Endothelial cell of umbilical vein (primary cell): Measurements from ENCODE around the gene RASA1. TPM values are rescaled to one million over a fixed set of nuclear protein-coding genes. Genes with fewer than 3 reads are reported as not detected.

Experiments
- BruUV-seq: library from RNA; stranded (reverse); fragments of 400-500 nt; replicated peaks from 2 replicates; lab custom pipeline; 2021; lab: Mats Ljungman, UMichigan
- CTCF ChIA-PET: fragments of 300-600, 350-600 bp; sonication (Branson Sonifier 250); formaldehyde crosslinking; loops from one replicate; lab custom pipeline; 2021; ENCODE audit warnings: antibody characterized with exemption, inconsistent platforms; lab: Charles Lee
- POLR2A ChIA-PET: fragments of 300-600, 350-600 bp; sonication (Branson Sonifier 250); formaldehyde crosslinking; loops from one replicate; lab custom pipeline; 2021; ENCODE audit warnings: antibody characterized with exemption, inconsistent platforms; lab: Charles Lee
- DNase-seq: peaks from one replicate; pipeline ENCODE4 v3.0.0-alpha.2; 2011; ENCODE audit warnings: low read depth, low spot score
- FAIRE-seq: peaks from 2 replicates; lab custom pipeline; 2011; peaks lifted over from hg19 to GRCh38; lab: Jason Lieb, UNC
- H2AFZ ChIP-seq: 2 replicates; pipeline ENCODE4 v1.6.0; 2012; ENCODE audit warnings: low read depth, low read length, control low read depth, inconsistent platforms
- H3K27ac ChIP-seq: 2 replicates; pipeline ENCODE4 v1.5.1; 2011; ENCODE audit warnings: low read depth, mild to moderate bottlenecking, control low read depth, low read length, moderate library complexity; ENCODE audit not compliant: insufficient read depth
- H3K27me3 ChIP-seq, 2 experiments: 2 replicates each; pipeline versions ENCODE4 v1.6.0 to v1.6.1; 2011; ENCODE audit warnings: low read length in 2 of 2, mixed read lengths in 1 of 2; ENCODE audit not compliant: control insufficient read depth in 2 of 2, insufficient read depth in 2 of 2
- H3K36me3 ChIP-seq, 2 experiments: 2 replicates in 1 of 2; 3 replicates in 1 of 2; pipeline ENCODE4 v1.5.1; 2011; ENCODE audit warnings: low read length in 2 of 2, mild to moderate bottlenecking in 1 of 2, moderate library complexity in 1 of 2; ENCODE audit not compliant: control insufficient read depth in 2 of 2, insufficient read depth in 2 of 2; ENCODE audit errors: extremely low read depth in 1 of 2
- H3K4me1 ChIP-seq: 3 replicates; pipeline ENCODE4 v1.5.1; 2011; ENCODE audit warnings: mild to moderate bottlenecking, low read length; ENCODE audit not compliant: control insufficient read depth, insufficient read depth; ENCODE audit errors: extremely low read depth
- H3K4me2 ChIP-seq: 2 replicates; pipeline ENCODE4 v1.6.1; 2011; ENCODE audit warnings: low read length, control low read depth, mixed read lengths; ENCODE audit not compliant: insufficient read depth
- H3K4me3 ChIP-seq, 3 experiments: fragments of 200-600 bp in 1 of 3; sonication (generic), shearing (Covaris generic) in 1 of 3; replicated peaks in 1 of 3; 2 replicates each; pipeline ENCODE4 v1.5.1; 2011 to 2016; ENCODE audit warnings: control low read depth in 3 of 3, low read length in 3 of 3, mild to moderate bottlenecking in 2 of 3, inconsistent platforms in 1 of 3, low read depth in 1 of 3, moderate library complexity in 1 of 3; ENCODE audit not compliant: insufficient read depth in 1 of 3
- H3K79me2 ChIP-seq: 2 replicates; pipeline ENCODE4 v1.6.0; 2012; ENCODE audit warnings: low read length, inconsistent platforms; ENCODE audit not compliant: control insufficient read depth, insufficient read depth
- H3K9ac ChIP-seq: replicated peaks from 2 replicates; pipeline ENCODE3; 2011; ENCODE audit warnings: low read length, control low read depth; ENCODE audit not compliant: insufficient read depth; ENCODE audit errors: extremely low read depth
- H3K9me1 ChIP-seq: replicated peaks from 3 replicates; pipeline ENCODE4 v1.6.0; 2011; ENCODE audit warnings: mild to moderate bottlenecking, low read length; ENCODE audit not compliant: control insufficient read depth, insufficient read depth; ENCODE audit errors: extremely low read depth
- H3K9me3 ChIP-seq: replicated peaks from 2 replicates; pipeline ENCODE4 v1.5.1; 2012; ENCODE audit warnings: low read length, inconsistent platforms; ENCODE audit not compliant: control insufficient read depth, insufficient read depth
- H4K20me1 ChIP-seq: replicated peaks from 2 replicates; pipeline ENCODE3; 2011; ENCODE audit warnings: mild to moderate bottlenecking, low read length; ENCODE audit not compliant: control insufficient read depth, insufficient read depth; ENCODE audit errors: extremely low read depth
- EZH2 ChIP-seq: IDR thresholded peaks from 2 replicates; pipeline ENCODE4 v1.6.1; 2012; ENCODE audit warnings: borderline replicate concordance, low read depth, mild to moderate bottlenecking, moderate library complexity, low read length, inconsistent platforms; ENCODE audit not compliant: severe bottlenecking
- FOS ChIP-seq: IDR thresholded peaks from 2 replicates; pipeline ENCODE4 v1.6.1; 2011; ENCODE audit warnings: mild to moderate bottlenecking, low read length, moderate library complexity, borderline replicate concordance; ENCODE audit not compliant: insufficient read depth
- GATA2 ChIP-seq: IDR thresholded peaks from 2 replicates; pipeline ENCODE4 v1.7.0; 2011; ENCODE audit warnings: low read depth, mild to moderate bottlenecking, moderate library complexity, mixed read lengths, low read length; ENCODE audit not compliant: insufficient read length, insufficient read depth
- JUN ChIP-seq: IDR thresholded peaks from 2 replicates; pipeline ENCODE4 v1.6.1; 2011; ENCODE audit warnings: borderline replicate concordance, low read depth; ENCODE audit not compliant: insufficient read length, insufficient read depth
- MYC ChIP-seq: IDR thresholded peaks from one replicate; pipeline ENCODE4 v1.6.1; 2011; ENCODE audit warnings: mild to moderate bottlenecking, low read depth, low read length
- POLR2AphosphoS5 ChIP-seq: IDR thresholded peaks from 2 replicates; pipeline ENCODE4 v1.6.1; 2012; ENCODE audit warnings: low read depth, mild to moderate bottlenecking, control low read depth, low read length, moderate library complexity; ENCODE audit not compliant: insufficient read depth
- dilution Hi-C: fragments of 300-500 bp; cut with MboI; formaldehyde crosslinking; loops from one replicate; pipeline ENCODE4 v1.15.0; 2019; ENCODE audit warnings: low sequenced_read_pairs; ENCODE audit not compliant: extremely low pct_ligation_motif_present
- intact Hi-C: fragments of 100-400 bp; cut with micrococcal nuclease; formaldehyde crosslinking; loops from one replicate; pipeline ENCODE4 v1.10.0; 2022
- polyA plus RNA-seq, 4 experiments: library from polyadenylated mRNA; depleted of rRNA in 3 of 4; stranded (reverse) in 3 of 4; unstranded in 1 of 4; fragments of >200 nt; gene quantifications; 2 replicates each; pipeline versions ENCODE4 v1.2.1 to v1.2.3, GENCODE V29; 2011 to 2012; ENCODE audit warnings: missing spikeins in 1 of 4
- total RNA-seq: library from RNA; stranded (reverse); gene quantifications from 2 replicates; pipeline ENCODE4 v1.2.3, GENCODE V29; 2021
- TF ChIP-seq, protein P1 (sequence below): IDR thresholded peaks from 2 replicates; pipeline ENCODE4 v1.6.1; 2011; ENCODE audit not compliant: insufficient read depth, insufficient read length
- TF ChIP-seq, protein P2 (sequence below), 2 donors: IDR thresholded peaks; 1 replicate in 1 of 2; 2 replicates in 1 of 2; pipeline ENCODE4 v1.5.1; 2011; ENCODE audit warnings: low read length in 2 of 2, mild to moderate bottlenecking in 2 of 2, moderate library complexity in 2 of 2, control low read depth in 1 of 2, inconsistent platforms in 1 of 2, low read depth in 1 of 2; ENCODE audit not compliant: insufficient read depth in 1 of 2; ENCODE audit errors: extremely low read depth in 1 of 2

The RASA1 gene
- total and polyA plus RNA-seq, 2 donors (not counting 3 experiments of a cell fraction or from before 2014, with no cell fraction given): 23.1 to 42.0 TPM

DNA sequence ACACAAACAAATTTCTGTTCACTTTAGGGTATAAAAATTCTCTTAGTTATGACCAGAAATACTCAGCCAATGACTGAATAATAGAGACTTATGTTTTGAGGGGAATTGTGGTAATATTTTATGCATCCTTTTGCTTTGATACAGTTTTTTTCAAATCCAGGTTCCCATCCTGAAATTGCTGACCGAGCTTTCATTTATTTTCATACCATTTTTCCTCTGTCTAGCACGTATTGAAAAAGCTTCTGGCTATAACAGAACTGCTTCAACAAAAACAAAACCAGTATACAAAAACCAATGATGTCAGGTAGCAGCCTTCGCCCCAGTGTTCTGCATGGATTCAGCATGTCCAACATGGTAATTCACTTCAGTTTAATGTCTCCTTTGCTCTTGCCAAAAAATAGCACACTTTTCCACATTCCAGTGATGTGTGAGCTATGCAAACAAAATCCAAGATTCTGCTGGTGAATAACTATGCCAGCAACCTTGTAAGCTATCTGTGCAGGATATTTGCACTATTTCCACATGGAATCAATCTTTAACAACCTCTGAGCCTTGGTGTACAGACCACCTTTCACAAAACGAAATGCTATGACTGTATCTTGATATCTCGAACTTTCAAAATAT, 123.0 kb downstream of the RASA1 start:
- peaks cover 9 to 42% of the 10 kb centered on the region in 2 experiments for H3K36me3 ChIP-seq
- dilution Hi-C loops: no loop called here
- FAIRE-seq: no peak
- no peak overlapping the region for H3K4me3 ChIP-seq
- no peak overlapping the region for H3K9ac ChIP-seq
- intact Hi-C loops: loop anchor here (5.0 kb wide), 1 partner anchor 238 kb away; no protein-coding TSS in a partner anchor
- H2AFZ ChIP-seq: no peak overlapping the region
- H3K4me1 ChIP-seq: peaks cover 25% of the 10 kb centered on the region
- no peak overlapping the region for H3K4me2 ChIP-seq
- no peaks in the 10 kb centered on the region for H3K27me3 ChIP-seq
- H3K9me1 ChIP-seq: no peaks in the 10 kb centered on the region
- no peak overlapping the region for H3K27ac ChIP-seq
- no peak for TF ChIP-seq GATA2
- TF ChIP-seq JUN: no peak
- TF ChIP-seq FOS: no peak
- TF ChIP-seq POLR2AphosphoS5: no peak
- no peak for TF ChIP-seq EZH2
- TF ChIP-seq, protein P1, sequence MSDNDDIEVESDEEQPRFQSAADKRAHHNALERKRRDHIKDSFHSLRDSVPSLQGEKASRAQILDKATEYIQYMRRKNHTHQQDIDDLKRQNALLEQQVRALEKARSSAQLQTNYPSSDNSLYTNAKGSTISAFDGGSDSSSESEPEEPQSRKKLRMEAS: no peak
- TF ChIP-seq, protein P2, sequence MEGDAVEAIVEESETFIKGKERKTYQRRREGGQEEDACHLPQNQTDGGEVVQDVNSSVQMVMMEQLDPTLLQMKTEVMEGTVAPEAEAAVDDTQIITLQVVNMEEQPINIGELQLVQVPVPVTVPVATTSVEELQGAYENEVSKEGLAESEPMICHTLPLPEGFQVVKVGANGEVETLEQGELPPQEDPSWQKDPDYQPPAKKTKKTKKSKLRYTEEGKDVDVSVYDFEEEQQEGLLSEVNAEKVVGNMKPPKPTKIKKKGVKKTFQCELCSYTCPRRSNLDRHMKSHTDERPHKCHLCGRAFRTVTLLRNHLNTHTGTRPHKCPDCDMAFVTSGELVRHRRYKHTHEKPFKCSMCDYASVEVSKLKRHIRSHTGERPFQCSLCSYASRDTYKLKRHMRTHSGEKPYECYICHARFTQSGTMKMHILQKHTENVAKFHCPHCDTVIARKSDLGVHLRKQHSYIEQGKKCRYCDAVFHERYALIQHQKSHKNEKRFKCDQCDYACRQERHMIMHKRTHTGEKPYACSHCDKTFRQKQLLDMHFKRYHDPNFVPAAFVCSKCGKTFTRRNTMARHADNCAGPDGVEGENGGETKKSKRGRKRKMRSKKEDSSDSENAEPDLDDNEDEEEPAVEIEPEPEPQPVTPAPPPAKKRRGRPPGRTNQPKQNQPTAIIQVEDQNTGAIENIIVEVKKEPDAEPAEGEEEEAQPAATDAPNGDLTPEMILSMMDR (IDR thresholded peaks at IDR 0.05; ENCODE audit: extremely low read depth in 1 of 2, insufficient read depth in 1 of 2, low read depth in 1 of 2, low read length in 2 of 2): no peak
- no peak for TF ChIP-seq MYC
- peaks cover 8% of the 10 kb centered on the region for H3K79me2 ChIP-seq
- POLR2A ChIA-PET: no interaction called here
- no peak for DNase-seq
- H4K20me1 ChIP-seq: no peaks in the 10 kb centered on the region
- BruUV-seq: no TSS peak
- CTCF ChIA-PET: interaction anchor here (0.7 to 2.7 kb wide), 2 partner anchors 10 to 320 kb away, joined by 3 to 17 read pairs; no protein-coding TSS in a partner anchor
- H3K9me3 ChIP-seq: no peaks in the 10 kb centered on the region
